HG02759 (cell line): ENCODE data around the gene THSD7B.
"Not testable (repeated sequence)": the region's sequence is repeated elsewhere in the genome, so short reads cannot be mapped to it uniquely, and the experiment has no call there.

Experiments used
- ATAC-seq: cut with Tn5 transposase; IDR thresholded peaks from one replicate; pipeline ENCODE4 v1.9.1; 2021; ENCODE audit warnings: mild to moderate bottlenecking, moderate library complexity; ENCODE audit not compliant: unreplicated experiment

THSD7B gene

DNA sequence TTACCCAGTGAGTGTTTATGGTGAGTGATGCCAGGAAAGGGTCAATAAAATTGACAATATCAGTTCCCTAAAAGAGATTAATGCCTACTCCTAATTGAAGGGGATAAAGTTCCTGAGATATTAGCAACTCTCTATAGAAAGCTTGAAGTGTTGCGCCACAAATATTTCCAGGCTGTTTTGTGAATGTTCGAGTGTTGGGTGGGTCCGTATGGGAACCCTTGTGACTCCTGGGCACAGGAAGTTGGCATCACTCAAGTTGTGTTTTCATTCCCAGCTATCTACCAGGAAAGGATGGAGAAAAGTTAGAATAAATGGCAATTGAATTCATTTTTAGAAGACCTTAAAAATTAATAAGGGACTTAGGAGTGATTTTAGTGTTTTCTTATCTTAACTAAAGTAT, 472.7 kb downstream of the THSD7B start:
- ATAC-seq, result no peak

DNA sequence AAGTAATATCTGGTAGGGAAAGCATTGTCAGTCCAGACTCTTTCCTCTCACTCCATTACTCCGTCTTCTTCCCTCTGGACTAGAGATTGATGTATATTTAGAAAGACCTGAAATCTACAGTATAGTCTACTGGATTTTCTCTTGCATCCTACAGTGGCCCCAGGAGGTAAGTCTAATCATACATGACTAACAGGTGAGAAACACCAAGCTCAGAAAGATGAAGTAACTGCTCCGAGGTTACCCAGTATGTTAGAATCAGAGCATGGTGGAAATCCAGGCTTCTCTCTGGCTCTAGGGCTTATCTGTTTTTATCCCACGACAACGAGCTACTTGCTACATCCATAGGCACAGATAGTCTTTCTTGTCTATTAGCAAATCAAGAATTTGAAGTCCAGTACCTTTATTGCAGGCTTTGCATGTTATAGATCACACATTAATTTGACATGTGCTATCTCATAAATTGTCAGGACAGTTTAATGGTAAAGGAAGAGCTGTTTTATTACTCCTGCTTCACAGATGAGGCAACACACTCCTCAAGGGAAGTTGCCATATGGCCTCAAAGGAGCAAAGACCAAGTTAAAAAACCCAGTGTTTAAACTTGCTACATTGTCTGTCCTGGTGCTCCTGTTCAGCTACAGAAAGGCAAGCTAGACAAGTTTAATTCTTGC, 484.3 kb downstream of the THSD7B start:
- ATAC-seq, result no peak

DNA sequence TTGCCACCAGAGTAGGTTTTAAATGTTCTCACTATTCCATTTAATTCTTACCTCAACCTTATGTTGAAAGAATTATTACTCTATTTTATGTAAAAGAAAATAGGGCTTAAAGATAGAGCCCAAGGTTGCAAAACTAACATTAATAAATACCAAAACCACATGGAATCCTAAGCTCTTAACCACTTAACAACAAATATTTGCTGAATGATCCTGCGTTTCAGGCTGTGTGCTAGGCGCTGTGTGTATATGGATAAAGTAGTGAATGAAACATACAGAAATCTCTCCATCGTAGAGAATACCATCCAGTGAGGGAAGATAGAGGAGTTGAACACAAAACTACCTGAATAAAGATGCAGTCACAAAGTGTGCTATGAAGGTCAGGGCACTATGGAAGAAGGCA, 485.1 kb downstream of the THSD7B start:
- ATAC-seq, result no peak

DNA sequence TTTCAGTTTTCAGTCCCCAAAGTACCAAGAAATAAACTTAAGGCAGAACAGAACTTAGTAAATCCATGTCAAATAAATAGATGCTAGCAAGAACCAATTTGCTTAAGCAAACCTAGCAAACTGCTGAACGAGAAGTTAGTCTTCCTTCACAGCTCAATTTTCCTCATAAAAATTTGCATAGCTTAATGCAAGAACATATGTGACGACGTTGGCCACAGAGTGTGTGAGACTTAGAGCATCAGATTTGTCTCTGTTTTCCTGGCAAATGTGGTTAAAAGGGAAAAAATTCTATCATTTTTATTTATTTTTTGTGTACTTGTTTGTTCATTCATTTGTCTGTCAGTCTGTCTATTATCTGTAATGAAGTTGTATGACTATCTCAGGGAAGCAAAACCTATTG, 485.7 kb downstream of the THSD7B start:
- no peak for ATAC-seq

GRCh38 chr2:137252934-137253333, 487.6 kb downstream of the THSD7B start:
- no peak for ATAC-seq

DNA sequence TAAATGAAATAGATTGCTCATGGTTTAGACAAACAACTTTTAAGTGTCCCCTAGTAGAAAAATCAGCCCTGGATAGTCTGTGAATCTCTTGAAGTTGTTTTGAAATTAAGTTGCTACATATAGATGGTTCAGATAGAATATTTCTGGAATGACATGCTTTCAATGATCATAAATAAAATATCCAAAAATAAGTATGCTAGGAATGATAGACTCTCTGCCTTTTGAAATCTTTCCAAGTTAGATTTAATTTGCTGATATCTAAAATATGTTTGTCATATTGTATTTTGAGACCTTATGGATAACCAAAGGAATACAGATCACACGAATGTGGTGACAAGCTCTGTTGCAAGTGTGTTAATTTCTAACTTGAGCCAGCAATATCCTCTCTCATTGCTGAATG, 488.7 kb downstream of the THSD7B start:
- ATAC-seq, result no peak

GRCh38 chr2:137255345-137255744, 490.0 kb downstream of the THSD7B start:
- ATAC-seq, result no peak

- no peak for ATAC-seq
These were observed 490.6 kb downstream of the THSD7B start for GRCh38 chr2:137255990-137256389.

GRCh38 chr2:137261881-137262585, 496.7 kb downstream of the THSD7B start:
- no peak for ATAC-seq

DNA sequence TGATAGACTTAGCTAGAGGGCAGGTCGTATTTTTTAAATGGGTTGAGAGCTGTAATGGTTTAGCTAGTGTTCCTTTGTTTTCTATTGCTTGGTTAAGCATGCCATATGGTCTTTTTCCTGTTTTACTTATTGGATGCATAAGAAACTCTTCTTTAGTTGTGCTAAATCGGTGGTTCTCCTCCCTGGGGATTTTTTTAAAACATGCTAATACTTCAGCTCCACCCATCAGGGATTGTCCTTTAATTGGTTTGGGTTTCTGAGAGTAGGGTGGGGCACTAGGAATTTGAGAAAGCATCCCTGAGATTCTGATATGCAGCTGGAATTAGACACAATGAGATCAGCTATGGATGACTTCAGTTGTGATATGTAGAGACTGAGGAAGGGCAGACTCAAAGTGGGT, 497.2 kb downstream of the THSD7B start:
- ATAC-seq, result no peak

- no peak for ATAC-seq
These were observed 522.7 kb downstream of the THSD7B start for GRCh38 chr2:137287913-137288639.

GRCh38 chr2:137291836-137292570, 526.7 kb downstream of the THSD7B start:
- ATAC-seq, result no peak

GRCh38 chr2:137298377-137298776, 533.0 kb downstream of the THSD7B start:
- ATAC-seq, result no peak

DNA sequence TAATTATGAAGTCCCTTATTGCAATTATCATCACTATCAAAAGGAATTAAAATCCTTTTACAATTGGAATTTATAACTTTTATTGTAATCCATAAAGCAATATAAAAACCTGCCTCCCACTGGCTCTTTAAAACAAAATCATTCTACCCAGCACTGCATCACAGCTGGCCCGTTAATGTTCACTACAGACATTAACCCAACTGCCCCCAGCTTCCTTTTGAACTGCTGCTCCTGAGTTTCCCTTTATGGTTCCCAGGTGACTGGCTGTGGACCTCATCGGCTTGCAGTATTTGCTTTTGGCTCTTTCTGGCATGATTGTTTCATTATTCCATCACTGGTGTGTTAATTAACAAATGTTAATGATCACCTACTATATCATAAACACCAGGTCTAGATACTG, 535.6 kb downstream of the THSD7B start:
- no peak for ATAC-seq

- ATAC-seq, result no peak
These were observed 537.6 kb downstream of the THSD7B start for GRCh38 chr2:137302957-137303356.

DNA sequence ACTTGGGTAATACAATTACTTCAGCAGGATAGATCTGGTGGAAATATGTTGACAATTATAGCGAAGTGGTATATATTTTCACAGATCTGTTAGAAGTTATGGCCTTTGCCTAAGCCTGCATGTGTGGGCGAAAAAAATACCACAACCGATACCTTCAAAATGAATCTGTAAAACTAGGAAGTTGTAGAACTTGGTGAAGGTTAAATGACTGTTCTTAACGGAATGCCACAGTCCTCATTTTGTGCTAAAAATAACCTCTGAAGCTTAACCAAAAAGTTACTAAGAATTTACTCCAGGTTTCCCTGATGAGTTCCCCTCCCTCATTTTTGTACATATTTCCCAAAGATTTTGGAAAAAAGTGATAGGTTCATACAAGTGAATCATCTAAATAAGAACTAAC, 550.7 kb downstream of the THSD7B start:
- ATAC-seq, result no peak

DNA sequence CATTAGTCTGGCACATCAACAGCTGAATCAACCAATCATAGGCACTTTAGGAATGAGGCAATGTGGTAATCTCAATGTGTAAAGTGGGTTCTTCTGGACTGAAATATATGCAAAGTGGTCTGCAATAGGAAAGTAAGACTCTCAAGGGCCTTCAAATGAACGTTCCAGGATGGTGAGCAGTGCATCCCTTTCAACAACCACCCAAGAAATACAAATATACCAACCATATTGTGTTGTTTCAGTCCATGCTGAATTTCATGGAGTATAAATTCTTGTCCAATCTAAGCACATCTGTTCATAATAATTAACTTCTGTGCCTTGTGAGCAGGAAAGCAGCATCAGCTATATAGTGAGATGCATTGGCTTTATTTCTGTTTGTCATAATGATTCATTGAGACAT, 556.2 kb downstream of the THSD7B start:
- no peak for ATAC-seq

DNA sequence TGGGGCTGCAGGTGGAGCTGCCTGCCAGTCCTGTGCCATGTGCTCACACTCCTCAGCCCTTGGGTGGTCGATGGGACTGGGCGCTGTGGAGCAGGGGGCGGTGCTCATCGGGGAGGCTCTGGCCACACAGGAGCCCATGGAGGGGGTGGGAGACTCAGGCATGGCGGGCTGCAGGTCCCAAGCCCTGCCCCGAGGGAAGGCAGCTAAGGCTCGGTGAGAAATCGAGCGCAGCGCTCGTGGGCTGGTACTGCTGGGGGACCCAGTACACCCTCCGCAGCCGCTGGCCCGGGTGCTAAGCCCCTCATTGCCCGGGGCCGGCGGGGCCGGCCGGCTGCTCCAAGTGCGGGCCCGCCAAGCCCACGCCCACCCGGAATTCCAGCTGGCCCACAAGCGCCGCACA, 566.2 kb downstream of the THSD7B start:
- not testable (repeated sequence) for ATAC-seq

DNA sequence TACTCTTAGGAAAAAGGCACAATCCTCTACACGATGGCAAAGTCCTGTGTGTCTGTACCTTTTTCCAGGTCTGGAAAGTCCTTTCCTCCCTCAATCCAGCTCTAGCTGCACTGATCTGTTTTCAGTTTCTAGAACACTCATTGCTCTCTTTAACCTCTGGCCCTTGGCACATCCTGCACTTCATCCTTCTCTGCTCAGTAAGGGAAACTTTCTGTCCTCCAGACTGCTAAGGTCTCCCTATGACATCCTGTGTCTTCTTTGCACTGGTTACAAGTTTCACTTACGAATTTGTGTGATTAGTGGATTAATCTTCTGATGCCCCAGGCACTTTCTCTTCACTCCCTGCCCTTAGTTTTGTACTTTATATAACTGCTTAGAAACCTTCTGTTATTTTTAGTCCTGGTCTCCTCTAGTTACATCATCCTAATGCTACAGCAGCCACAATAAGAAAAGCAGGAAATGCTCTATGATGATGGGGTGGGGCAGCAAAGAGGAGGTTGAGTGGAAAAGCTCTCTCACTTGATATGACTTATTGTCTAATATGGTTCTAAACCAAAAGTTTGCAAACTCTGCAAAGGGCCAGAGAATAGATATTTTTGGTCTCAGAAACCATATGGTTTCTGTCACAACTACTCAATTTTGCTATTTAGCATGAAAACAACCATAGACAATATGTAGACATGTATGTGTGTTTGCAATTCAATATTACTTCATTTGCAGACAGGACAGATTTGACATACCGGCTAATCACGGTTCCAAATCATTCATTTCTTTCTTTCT, 568.2 kb downstream of the THSD7B start:
- no peak for ATAC-seq

GRCh38 chr2:137336067-137336466, 570.7 kb downstream of the THSD7B start:
- ATAC-seq, result no peak

DNA sequence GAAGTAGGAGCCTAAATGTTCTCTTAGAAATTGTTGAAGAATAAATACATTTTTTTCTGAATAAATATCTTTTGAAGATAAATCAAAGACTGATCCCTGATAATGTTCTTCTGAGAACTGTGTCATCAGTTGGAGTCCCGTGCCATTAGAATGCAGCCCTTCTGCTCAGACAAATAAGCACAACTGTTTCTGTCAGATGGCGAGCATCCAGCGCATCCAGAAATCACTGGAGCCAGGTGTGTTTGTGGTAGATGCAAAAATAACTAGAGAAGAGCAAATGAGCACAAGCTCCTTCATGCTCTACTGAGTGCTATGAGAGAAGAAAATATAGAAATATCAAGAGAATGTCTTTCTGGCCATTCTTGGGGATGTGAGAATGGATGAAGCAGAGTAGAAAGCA, 573.7 kb downstream of the THSD7B start:
- ATAC-seq, result no peak
